Astrocyte (in vitro differentiated cells and primary cell): ENCODE measurements around the gene ZSCAN25. TPM values are rescaled to one million over a fixed set of nuclear protein-coding genes. Genes with fewer than 3 reads are reported as not detected.
"Not testable (repeated sequence)": the region's sequence is repeated elsewhere in the genome, so short reads cannot be mapped to it uniquely, and the experiment has no call there.

Source experiments
- DNase-seq: peaks from one replicate; pipeline ENCODE4 v3.0.0-alpha.2; 2010; ENCODE audit warnings: low read depth
- FAIRE-seq: peaks from 2 replicates; lab custom pipeline; 2011; peaks lifted over from hg19 to GRCh38; lab: Jason Lieb, UNC
- H2AFZ ChIP-seq: 2 replicates; pipeline ENCODE4 v1.6.0; 2012; ENCODE audit warnings: low read depth, low read length, inconsistent platforms
- H3K27ac ChIP-seq: 2 replicates; pipeline ENCODE4 v1.5.1; 2011; ENCODE audit warnings: low read depth, low read length, inconsistent platforms
- H3K27me3 ChIP-seq: 2 replicates; pipeline ENCODE4 v1.6.0; 2011; ENCODE audit warnings: low read length, inconsistent platforms; ENCODE audit not compliant: insufficient read depth
- H3K36me3 ChIP-seq: 2 replicates; pipeline ENCODE4 v1.5.1; 2011; ENCODE audit warnings: low read length, inconsistent platforms; ENCODE audit not compliant: insufficient read depth
- H3K4me1 ChIP-seq: 2 replicates; pipeline ENCODE4 v1.5.1; 2011; ENCODE audit warnings: low read length, inconsistent platforms; ENCODE audit not compliant: insufficient read depth
- H3K4me2 ChIP-seq: 2 replicates; pipeline ENCODE4 v1.6.0; 2012; ENCODE audit warnings: low read length, inconsistent platforms
- H3K4me3 ChIP-seq: 2 replicates; pipeline ENCODE4 v1.5.1; 2011; ENCODE audit warnings: low read depth, mild to moderate bottlenecking, low read length, inconsistent platforms; ENCODE audit not compliant: insufficient read depth
- H3K79me2 ChIP-seq: 2 replicates; pipeline ENCODE4 v1.6.0; 2012; ENCODE audit warnings: mild to moderate bottlenecking, low read length, inconsistent platforms; ENCODE audit not compliant: insufficient read depth
- H3K9ac ChIP-seq: 2 replicates; pipeline ENCODE4 v1.6.0; 2012; ENCODE audit warnings: mild to moderate bottlenecking, low read length, inconsistent platforms
- H3K9me3 ChIP-seq: 2 replicates; pipeline ENCODE4 v1.5.1; 2012; ENCODE audit warnings: low read depth, mild to moderate bottlenecking, low read length, inconsistent platforms; ENCODE audit not compliant: insufficient read depth
- H4K20me1 ChIP-seq: 2 replicates; pipeline ENCODE4 v1.6.0; 2012; ENCODE audit warnings: low read length, inconsistent platforms; ENCODE audit not compliant: insufficient read depth
- H3K27ac Mint-ChIP-seq: one replicate; pipeline ENCODE4 v1.8.0; 2021; ENCODE audit warnings: mild to moderate bottlenecking, mixed read lengths; ENCODE audit not compliant: unreplicated experiment
- H3K27me3 Mint-ChIP-seq: one replicate; pipeline ENCODE4 v1.8.0; 2021; ENCODE audit warnings: low read depth, mixed read lengths; ENCODE audit not compliant: unreplicated experiment
- H3K36me3 Mint-ChIP-seq: one replicate; pipeline ENCODE4 v1.8.0; 2021; ENCODE audit warnings: low read depth, mixed read lengths; ENCODE audit not compliant: unreplicated experiment
- H3K4me1 Mint-ChIP-seq: one replicate; pipeline ENCODE4 v1.8.0; 2021; ENCODE audit warnings: low read depth, mixed read lengths; ENCODE audit not compliant: unreplicated experiment
- H3K4me3 Mint-ChIP-seq: one replicate; pipeline ENCODE4 v1.8.0; 2021; ENCODE audit warnings: mild to moderate bottlenecking, moderate library complexity, mixed read lengths; ENCODE audit not compliant: unreplicated experiment
- H3K9me3 Mint-ChIP-seq: one replicate; pipeline ENCODE4 v1.8.0; 2021; ENCODE audit warnings: mild to moderate bottlenecking, mixed read lengths; ENCODE audit not compliant: unreplicated experiment
- CTCF ChIP-seq: IDR thresholded peaks from 2 replicates; pipeline ENCODE4 v1.5.1; 2011; ENCODE audit warnings: low read depth, mild to moderate bottlenecking, inconsistent platforms, low read length, moderate library complexity; ENCODE audit not compliant: insufficient read depth
- EZH2 ChIP-seq: IDR thresholded peaks from 2 replicates; pipeline ENCODE4 v1.6.1; 2012; ENCODE audit warnings: mild to moderate bottlenecking, low read length, inconsistent platforms; ENCODE audit not compliant: insufficient read depth
- total RNA-seq: library from RNA; stranded (reverse); gene quantifications from 2 replicates; pipeline ENCODE4 v1.2.1, GENCODE V29; 2021

Gene ZSCAN25
- total RNA-seq, 1 donor from 2014 or later: 14.6 TPM

GRCh38 chr7:99653754-99654153 is 37.0 kb downstream of the ZSCAN25 start:
- no peak for DNase-seq
- H3K36me3 Mint-ChIP-seq: peaks cover 7% of the 10 kb centered on the region
- FAIRE-seq: no peak
- Histone ChIP-seq H3K27ac (no peak overlapping the region), H3K4me3 (no peak overlapping the region), H3K4me1 (no peaks in the 10 kb centered on the region), H3K4me2 (no peak overlapping the region), H3K9ac (no peak overlapping the region), H3K9me3 (no peaks in the 10 kb centered on the region), H3K36me3 (no peaks in the 10 kb centered on the region), H3K27me3 (no peaks in the 10 kb centered on the region), H4K20me1 (no peaks in the 10 kb centered on the region), H2AFZ (no peak overlapping the region), H3K79me2 (no peaks in the 10 kb centered on the region)
- peaks cover 2% of the 10 kb centered on the region for H3K4me1 Mint-ChIP-seq
- no peaks in the 10 kb centered on the region for H3K9me3 Mint-ChIP-seq
- H3K27ac Mint-ChIP-seq: no peak overlapping the region
- no peak for TF ChIP-seq CTCF
- TF ChIP-seq EZH2: no peak
- no peak overlapping the region for H3K4me3 Mint-ChIP-seq
- no peaks in the 10 kb centered on the region for H3K27me3 Mint-ChIP-seq

DNA sequence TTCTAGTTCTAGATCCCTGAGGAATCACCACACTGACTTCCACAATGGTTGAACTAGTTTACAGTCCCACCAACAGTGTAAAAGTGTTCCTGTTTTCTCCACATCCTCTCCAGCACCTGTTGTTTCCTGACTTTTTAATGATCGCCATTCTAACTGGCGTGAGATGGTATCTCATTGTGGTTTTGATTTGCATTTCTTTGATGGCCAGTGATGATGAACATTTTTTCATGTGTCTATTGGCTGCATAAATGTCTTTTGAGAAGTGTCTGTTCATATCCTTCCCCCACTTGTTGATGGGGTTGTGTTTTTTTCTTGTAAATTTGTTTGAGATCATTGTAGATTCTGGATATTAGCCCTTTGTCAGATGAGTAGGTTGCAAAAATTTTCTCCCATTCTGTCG is 37.9 kb downstream of the ZSCAN25 start:
- not testable (repeated sequence) for H3K9ac ChIP-seq, H3K4me2 ChIP-seq, H3K36me3 Mint-ChIP-seq, H3K9me3 ChIP-seq, H3K27ac Mint-ChIP-seq, H3K27ac ChIP-seq, H3K4me3 ChIP-seq, H3K27me3 ChIP-seq, H4K20me1 ChIP-seq, H2AFZ ChIP-seq, H3K4me1 ChIP-seq, H3K79me2 ChIP-seq, H3K4me3 Mint-ChIP-seq, H3K9me3 Mint-ChIP-seq, FAIRE-seq, H3K36me3 ChIP-seq, DNase-seq, H3K27me3 Mint-ChIP-seq, H3K4me1 Mint-ChIP-seq

GRCh38 chr7:99657879-99658278 is 41.1 kb downstream of the ZSCAN25 start:
- H3K27me3 Mint-ChIP-seq, H3K27ac Mint-ChIP-seq, H3K4me1 ChIP-seq, H3K27me3 ChIP-seq, H3K27ac ChIP-seq, H3K36me3 ChIP-seq, H3K4me1 Mint-ChIP-seq, H3K4me2 ChIP-seq, H4K20me1 ChIP-seq, H3K9ac ChIP-seq, H3K4me3 ChIP-seq, H2AFZ ChIP-seq, H3K9me3 ChIP-seq, FAIRE-seq, H3K4me3 Mint-ChIP-seq, H3K9me3 Mint-ChIP-seq, H3K79me2 ChIP-seq, DNase-seq: not testable (repeated sequence)
- H3K36me3 Mint-ChIP-seq: peaks cover 24% of the 10 kb centered on the region
